ENCODE data around the gene BYSL.

DNA sequence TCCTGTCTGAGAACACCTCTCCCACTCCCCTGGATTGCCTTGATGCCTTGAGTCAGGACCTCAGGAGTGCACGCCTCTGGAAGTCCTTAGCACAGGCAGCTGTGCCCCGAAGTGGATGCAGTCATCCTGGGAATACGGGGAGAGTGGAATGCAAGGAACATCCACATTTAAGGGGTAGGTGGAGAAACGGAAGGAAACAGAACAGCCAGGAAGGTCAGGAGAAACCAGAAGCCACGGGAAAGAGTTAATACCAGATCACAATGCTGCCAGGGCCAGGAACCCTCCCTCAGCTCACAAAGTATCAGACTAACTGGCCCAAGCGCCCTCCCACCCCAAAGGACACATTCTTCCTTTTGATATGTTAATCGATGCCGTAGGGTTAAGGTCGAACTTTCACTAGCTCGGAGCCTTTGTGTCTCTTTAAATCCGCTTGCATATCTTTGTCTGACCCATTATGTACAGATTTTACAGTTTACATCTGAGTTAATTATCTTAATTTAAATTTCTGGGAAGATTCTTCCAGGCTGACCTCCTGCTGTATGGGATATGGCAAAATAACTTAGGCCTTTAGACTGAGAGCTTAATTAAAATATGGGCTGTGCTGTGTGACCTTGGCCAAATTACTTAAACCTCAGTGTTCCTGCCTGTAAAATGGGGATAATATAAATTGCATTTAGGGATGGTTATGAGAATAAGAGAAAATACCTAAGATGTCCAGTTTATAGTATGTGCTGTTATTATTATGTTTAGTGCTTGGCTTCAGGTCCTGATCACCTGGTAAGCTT, 44.3 kb downstream of the BYSL start:
- TF ChIP-seq, protein P1, sequence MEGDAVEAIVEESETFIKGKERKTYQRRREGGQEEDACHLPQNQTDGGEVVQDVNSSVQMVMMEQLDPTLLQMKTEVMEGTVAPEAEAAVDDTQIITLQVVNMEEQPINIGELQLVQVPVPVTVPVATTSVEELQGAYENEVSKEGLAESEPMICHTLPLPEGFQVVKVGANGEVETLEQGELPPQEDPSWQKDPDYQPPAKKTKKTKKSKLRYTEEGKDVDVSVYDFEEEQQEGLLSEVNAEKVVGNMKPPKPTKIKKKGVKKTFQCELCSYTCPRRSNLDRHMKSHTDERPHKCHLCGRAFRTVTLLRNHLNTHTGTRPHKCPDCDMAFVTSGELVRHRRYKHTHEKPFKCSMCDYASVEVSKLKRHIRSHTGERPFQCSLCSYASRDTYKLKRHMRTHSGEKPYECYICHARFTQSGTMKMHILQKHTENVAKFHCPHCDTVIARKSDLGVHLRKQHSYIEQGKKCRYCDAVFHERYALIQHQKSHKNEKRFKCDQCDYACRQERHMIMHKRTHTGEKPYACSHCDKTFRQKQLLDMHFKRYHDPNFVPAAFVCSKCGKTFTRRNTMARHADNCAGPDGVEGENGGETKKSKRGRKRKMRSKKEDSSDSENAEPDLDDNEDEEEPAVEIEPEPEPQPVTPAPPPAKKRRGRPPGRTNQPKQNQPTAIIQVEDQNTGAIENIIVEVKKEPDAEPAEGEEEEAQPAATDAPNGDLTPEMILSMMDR (IDR thresholded peaks at IDR 0.05), result no peak
- no peak for TF ChIP-seq POLR2AphosphoS5 (IDR thresholded peaks at IDR 0.05; ENCODE audit: insufficient read depth in 1 of 2, low read depth in 1 of 2)
